PC-9 (cell line): ENCODE data around the gene ASTE1.

Experiments
- EZH2 ChIP-seq: fragments of 200-600 bp; sonication (generic); IDR thresholded peaks from 2 replicates; pipeline ENCODE4 v1.8.0; 2017; ENCODE audit warnings: antibody characterized with exemption, low read depth
- TF ChIP-seq, protein P1 (sequence below): fragments of 200-600 bp; sonication (generic); conservative IDR thresholded peaks from 2 replicates; pipeline ENCODE4 v1.6.1; 2017; ENCODE audit warnings: mixed run types, antibody characterized with exemption, mild to moderate bottlenecking, moderate library complexity

- TF ChIP-seq, protein P1, sequence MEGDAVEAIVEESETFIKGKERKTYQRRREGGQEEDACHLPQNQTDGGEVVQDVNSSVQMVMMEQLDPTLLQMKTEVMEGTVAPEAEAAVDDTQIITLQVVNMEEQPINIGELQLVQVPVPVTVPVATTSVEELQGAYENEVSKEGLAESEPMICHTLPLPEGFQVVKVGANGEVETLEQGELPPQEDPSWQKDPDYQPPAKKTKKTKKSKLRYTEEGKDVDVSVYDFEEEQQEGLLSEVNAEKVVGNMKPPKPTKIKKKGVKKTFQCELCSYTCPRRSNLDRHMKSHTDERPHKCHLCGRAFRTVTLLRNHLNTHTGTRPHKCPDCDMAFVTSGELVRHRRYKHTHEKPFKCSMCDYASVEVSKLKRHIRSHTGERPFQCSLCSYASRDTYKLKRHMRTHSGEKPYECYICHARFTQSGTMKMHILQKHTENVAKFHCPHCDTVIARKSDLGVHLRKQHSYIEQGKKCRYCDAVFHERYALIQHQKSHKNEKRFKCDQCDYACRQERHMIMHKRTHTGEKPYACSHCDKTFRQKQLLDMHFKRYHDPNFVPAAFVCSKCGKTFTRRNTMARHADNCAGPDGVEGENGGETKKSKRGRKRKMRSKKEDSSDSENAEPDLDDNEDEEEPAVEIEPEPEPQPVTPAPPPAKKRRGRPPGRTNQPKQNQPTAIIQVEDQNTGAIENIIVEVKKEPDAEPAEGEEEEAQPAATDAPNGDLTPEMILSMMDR = peak; percentile 86
- no peak for TF ChIP-seq EZH2
These were observed 7.0 kb upstream of the ASTE1 start for GRCh38 chr3:131033480-131034080.
